ENCODE data around the gene ABCA6. TPM values are rescaled to one million over a fixed set of nuclear protein-coding genes. Genes with fewer than 3 reads are reported as not detected.
A peak's percentile ranks its signal among the peaks of the same experiment; 100 is the strongest.

Gene ABCA6
- total and polyA plus RNA-seq, 10 of the 15 experiments (the other 5 are each of a cell fraction or from before 2014, with no cell fraction given), result 6.8 to 36.9 (median 12.6) TPM

- SMC1A ChIA-PET (ENCODE audit: uncharacterized antibody, unreplicated experiment), result interaction anchor here (1.0 to 1.1 kb wide), 3 partner anchors 67 to 168 kb away, joined by 3 read pairs; no protein-coding TSS in a partner anchor
- FAIRE-seq (no peak), DNase-seq (ENCODE audit: low read depth, low spot score) (no peak), ATAC-seq (peak; percentile 36)
- POLR2A ChIA-PET, result no interaction called here
- Histone ChIP-seq H3K79me2 (ENCODE audit: control insufficient read depth, insufficient read depth, low read length) (no peaks in the 10 kb centered on the region), H3K4me1 (ENCODE audit: control insufficient read depth, insufficient read depth, low read length) (no peaks in the 10 kb centered on the region), H3K4me2 (ENCODE audit: control insufficient read depth, insufficient read depth) (no peak overlapping the region), H4K20me1 (ENCODE audit: control insufficient read depth, insufficient read depth) (no peaks in the 10 kb centered on the region), H3K27ac (ENCODE audit: control insufficient read depth, insufficient read depth) (no peak overlapping the region), H2AFZ (ENCODE audit: control insufficient read depth, low read depth, low read length) (no peak overlapping the region), H3K9me3 (replicated peaks; ENCODE audit: control insufficient read depth, insufficient read depth, low read length) (no peaks in the 10 kb centered on the region; the same call in 1 of the 3 replicates), H3K27me3 (replicated peaks in 1 of 2; ENCODE audit: control insufficient read depth in 2 of 2, insufficient read depth in 2 of 2, low read length in 1 of 2) (no peaks in the 10 kb centered on the region), H3K36me3 (ENCODE audit: control insufficient read depth in 2 of 2, insufficient read depth in 2 of 2, low read length in 1 of 2) (no peaks in the 10 kb centered on the region), H3K9ac (ENCODE audit: control insufficient read depth, insufficient read depth, low read length) (no peak overlapping the region), H3K4me3 (no peak overlapping the region)
- in situ Hi-C loops (cut with MboI) (no loop called here), intact Hi-C loops (cut with micrococcal nuclease; ENCODE audit: unreplicated experiment) (no loop called here)
- no TSS peak for BruUV-seq (replicated peaks)
- 46% methylated on average over 2 of the region's 2 CpGs for WGBS (ENCODE audit: insufficient coverage, insufficient replicate concordance, low lambda C conversion rate, missing lambda C conversion rate)
- CTCF ChIA-PET, result no interaction called here
- RAD21 ChIA-PET (ENCODE audit: unreplicated experiment), result no interaction called here
- TF ChIP-seq MTA2 (IDR thresholded peaks at IDR 0.05; ENCODE audit: low read depth) (peak; percentile 50; the same call in 1 of the 2 replicates), NKRF (conservative IDR thresholded peaks at IDR 0.05) (no peak), IKZF2 (IDR thresholded peaks at IDR 0.05) (peak in 1 of 2 experiments; percentile 47; a peak in 1 of 4 replicates), SRF (IDR thresholded peaks at IDR 0.05; ENCODE audit: low read depth in 2 of 2, low read length in 2 of 2) (no peak), RUNX3 (IDR thresholded peaks at IDR 0.05; ENCODE audit: low read length) (peak; percentile 59), SMARCA5 (IDR thresholded peaks at IDR 0.05) (no peak), TAF1 (IDR thresholded peaks at IDR 0.05; ENCODE audit: borderline replicate concordance, low read depth, low read length) (no peak), FOXK2 (IDR thresholded peaks at IDR 0.05) (no peak), MEF2A (IDR thresholded peaks at IDR 0.05; ENCODE audit: insufficient read depth, low read depth, low read length) (no peak), CHD1 (IDR thresholded peaks at IDR 0.05; ENCODE audit: low read depth, low read length) (no peak), STAT1 (conservative IDR thresholded peaks at IDR 0.05) (no peak), BMI1 (IDR thresholded peaks at IDR 0.05; ENCODE audit: borderline replicate concordance) (no peak), MAX (IDR thresholded peaks at IDR 0.05; ENCODE audit: low read depth, low read length) (no peak), SMAD5 (IDR thresholded peaks at IDR 0.05; ENCODE audit: low read depth) (no peak), RELB (IDR thresholded peaks at IDR 0.05; ENCODE audit: low read depth) (0 out of 2 replicates have a peak, but pooled peaks have one; percentile 23), TCF12 (IDR thresholded peaks at IDR 0.05; ENCODE audit: low read depth, low read length) (no peak), ZNF592 (IDR thresholded peaks at IDR 0.05) (no peak), EED (IDR thresholded peaks at IDR 0.05; ENCODE audit: low read depth) (no peak), ZNF24 (IDR thresholded peaks at IDR 0.05) (no peak)
Measured at GRCh38 chr17:69048634-69049033, 93.1 kb downstream of the ABCA6 start.
